Sigmoid colon (tissue), 4 donors: ENCODE results near the gene PMFBP1.

Experiments used
- POLR2A ChIP-seq, 2 donors: fragments of 450-650 bp; IDR thresholded peaks; one replicate each; pipeline ENCODE4 v1.6.1; 2016; ENCODE audit warnings: antibody characterized with exemption in 2 of 2, mild to moderate bottlenecking in 2 of 2, moderate library complexity in 2 of 2
- POLR2AphosphoS5 ChIP-seq, 4 donors: sonication (generic); formaldehyde crosslinking; IDR thresholded peaks; one replicate each; pipeline ENCODE4 v1.6.1; 2017; ENCODE audit warnings: antibody characterized with exemption in 4 of 4
- TF ChIP-seq, protein P1 (sequence below), 4 experiments: fragments of 450-650 bp in 3 of 4; fragments of 200-600 bp in 1 of 4; IDR thresholded peaks; one replicate each; pipeline ENCODE4 v1.5.1; 2016 to 2019; ENCODE audit warnings: antibody characterized with exemption in 4 of 4, mild to moderate bottlenecking in 3 of 4, moderate library complexity in 2 of 4

DNA sequence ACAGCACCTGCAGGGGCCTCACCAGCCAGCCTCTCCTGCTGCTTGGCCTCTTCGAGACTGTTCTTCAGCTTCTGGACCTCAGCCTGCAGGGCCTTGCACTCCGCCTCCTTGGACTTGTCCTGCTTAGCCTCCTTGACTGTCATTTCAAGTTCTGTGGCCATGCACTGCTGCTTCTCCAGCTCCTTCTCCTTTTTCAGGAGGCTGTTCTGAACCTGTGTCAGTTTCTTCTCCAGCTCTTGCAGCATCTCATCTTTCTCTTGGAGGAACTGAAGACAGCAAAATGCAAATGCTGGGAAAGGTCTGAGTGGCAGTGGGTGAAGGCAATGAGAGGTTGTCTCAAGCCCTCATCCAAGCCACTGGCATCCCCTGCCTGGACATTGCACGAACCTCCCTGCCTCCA, 39.2 kb downstream of the PMFBP1 start:
- TF ChIP-seq, protein P1, sequence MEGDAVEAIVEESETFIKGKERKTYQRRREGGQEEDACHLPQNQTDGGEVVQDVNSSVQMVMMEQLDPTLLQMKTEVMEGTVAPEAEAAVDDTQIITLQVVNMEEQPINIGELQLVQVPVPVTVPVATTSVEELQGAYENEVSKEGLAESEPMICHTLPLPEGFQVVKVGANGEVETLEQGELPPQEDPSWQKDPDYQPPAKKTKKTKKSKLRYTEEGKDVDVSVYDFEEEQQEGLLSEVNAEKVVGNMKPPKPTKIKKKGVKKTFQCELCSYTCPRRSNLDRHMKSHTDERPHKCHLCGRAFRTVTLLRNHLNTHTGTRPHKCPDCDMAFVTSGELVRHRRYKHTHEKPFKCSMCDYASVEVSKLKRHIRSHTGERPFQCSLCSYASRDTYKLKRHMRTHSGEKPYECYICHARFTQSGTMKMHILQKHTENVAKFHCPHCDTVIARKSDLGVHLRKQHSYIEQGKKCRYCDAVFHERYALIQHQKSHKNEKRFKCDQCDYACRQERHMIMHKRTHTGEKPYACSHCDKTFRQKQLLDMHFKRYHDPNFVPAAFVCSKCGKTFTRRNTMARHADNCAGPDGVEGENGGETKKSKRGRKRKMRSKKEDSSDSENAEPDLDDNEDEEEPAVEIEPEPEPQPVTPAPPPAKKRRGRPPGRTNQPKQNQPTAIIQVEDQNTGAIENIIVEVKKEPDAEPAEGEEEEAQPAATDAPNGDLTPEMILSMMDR (IDR thresholded peaks at IDR 0.05) = no peak
- TF ChIP-seq POLR2AphosphoS5 (IDR thresholded peaks at IDR 0.05) (no peak), POLR2A (IDR thresholded peaks at IDR 0.05) (no peak)
